ENCODE data around the gene CTIF. TPM values are rescaled to one million over a fixed set of nuclear protein-coding genes. Genes with fewer than 3 reads are reported as not detected.

Gene CTIF
- total RNA-seq, 1 donor from 2014 or later, result 51.5 TPM

- Mint-ChIP-seq H3K4me1 (ENCODE audit: unreplicated experiment) (peaks cover 14% of the 10 kb centered on the region), H3K9me3 (ENCODE audit: unreplicated experiment) (no peaks in the 10 kb centered on the region)
- no peak for DNase-seq (ENCODE audit: low spot score)
These were observed 84.8 kb downstream of the CTIF start for GRCh38 chr18:48623468-48624235.

DNA sequence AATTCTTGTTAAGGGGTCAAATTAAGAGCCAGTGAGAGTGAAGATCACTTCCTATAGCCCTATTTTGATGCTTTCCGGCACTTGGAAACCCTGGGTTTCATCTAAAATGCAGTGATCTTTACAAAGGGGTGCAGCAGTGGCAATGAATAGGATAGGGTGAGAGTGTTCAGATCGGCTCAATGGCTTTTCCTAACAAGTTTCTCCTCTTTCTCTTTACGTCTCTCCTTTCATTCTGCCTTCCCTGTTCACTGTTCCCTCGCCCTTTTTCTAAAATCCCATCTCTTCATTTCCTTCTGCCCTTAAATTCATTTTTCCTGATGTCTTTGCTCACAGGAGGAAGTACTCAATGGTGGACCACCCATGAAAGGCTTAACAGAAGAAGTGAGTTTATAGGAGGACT lies 86.0 kb downstream of the CTIF start:
- DNase-seq (ENCODE audit: low spot score), result no peak
- TF ChIP-seq, protein P1, sequence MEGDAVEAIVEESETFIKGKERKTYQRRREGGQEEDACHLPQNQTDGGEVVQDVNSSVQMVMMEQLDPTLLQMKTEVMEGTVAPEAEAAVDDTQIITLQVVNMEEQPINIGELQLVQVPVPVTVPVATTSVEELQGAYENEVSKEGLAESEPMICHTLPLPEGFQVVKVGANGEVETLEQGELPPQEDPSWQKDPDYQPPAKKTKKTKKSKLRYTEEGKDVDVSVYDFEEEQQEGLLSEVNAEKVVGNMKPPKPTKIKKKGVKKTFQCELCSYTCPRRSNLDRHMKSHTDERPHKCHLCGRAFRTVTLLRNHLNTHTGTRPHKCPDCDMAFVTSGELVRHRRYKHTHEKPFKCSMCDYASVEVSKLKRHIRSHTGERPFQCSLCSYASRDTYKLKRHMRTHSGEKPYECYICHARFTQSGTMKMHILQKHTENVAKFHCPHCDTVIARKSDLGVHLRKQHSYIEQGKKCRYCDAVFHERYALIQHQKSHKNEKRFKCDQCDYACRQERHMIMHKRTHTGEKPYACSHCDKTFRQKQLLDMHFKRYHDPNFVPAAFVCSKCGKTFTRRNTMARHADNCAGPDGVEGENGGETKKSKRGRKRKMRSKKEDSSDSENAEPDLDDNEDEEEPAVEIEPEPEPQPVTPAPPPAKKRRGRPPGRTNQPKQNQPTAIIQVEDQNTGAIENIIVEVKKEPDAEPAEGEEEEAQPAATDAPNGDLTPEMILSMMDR (IDR thresholded peaks at IDR 0.05; ENCODE audit: unreplicated experiment), result no peak
- H3K36me3 Mint-ChIP-seq (ENCODE audit: low read depth, unreplicated experiment), result peaks cover 20% of the 10 kb centered on the region
- peaks cover 4% of the 10 kb centered on the region for H3K27me3 Mint-ChIP-seq (ENCODE audit: unreplicated experiment)
- H3K27ac Mint-ChIP-seq (ENCODE audit: unreplicated experiment), result no peak overlapping the region
- H3K9me3 Mint-ChIP-seq (ENCODE audit: unreplicated experiment), result no peaks in the 10 kb centered on the region
- H3K4me1 Mint-ChIP-seq (ENCODE audit: unreplicated experiment), result peaks cover 14% of the 10 kb centered on the region
- H3K4me3 Mint-ChIP-seq (ENCODE audit: unreplicated experiment), result no peak overlapping the region

More at GRCh38 chr18:48623468-48624235, 84.8 kb downstream of the CTIF start:
- Mint-ChIP-seq H3K27ac (ENCODE audit: unreplicated experiment) (no peak overlapping the region), H3K4me3 (ENCODE audit: unreplicated experiment) (no peak overlapping the region), H3K27me3 (ENCODE audit: unreplicated experiment) (peaks cover 4% of the 10 kb centered on the region), H3K36me3 (ENCODE audit: low read depth, unreplicated experiment) (peaks cover 20% of the 10 kb centered on the region)
- TF ChIP-seq, protein P1 (IDR thresholded peaks at IDR 0.05; ENCODE audit: unreplicated experiment), result no peak

GRCh38 chr18:48627216-48627615 lies 88.4 kb downstream of the CTIF start:
- Mint-ChIP-seq H3K27ac (ENCODE audit: unreplicated experiment) (peak overlapping the region; percentile 38), H3K36me3 (ENCODE audit: low read depth, unreplicated experiment) (peaks cover 4% of the 10 kb centered on the region), H3K4me3 (ENCODE audit: unreplicated experiment) (no peak overlapping the region), H3K27me3 (ENCODE audit: unreplicated experiment) (peaks cover 1% of the 10 kb centered on the region), H3K9me3 (ENCODE audit: unreplicated experiment) (no peaks in the 10 kb centered on the region), H3K4me1 (ENCODE audit: unreplicated experiment) (peaks cover 14% of the 10 kb centered on the region)
- no peak for DNase-seq (ENCODE audit: low spot score)
- TF ChIP-seq, protein P1 (IDR thresholded peaks at IDR 0.05; ENCODE audit: unreplicated experiment), result no peak

- no peaks in the 10 kb centered on the region for H3K9me3 Mint-ChIP-seq (ENCODE audit: unreplicated experiment)
- H3K4me1 Mint-ChIP-seq (ENCODE audit: unreplicated experiment), result peaks cover 17% of the 10 kb centered on the region
- TF ChIP-seq, protein P1 (IDR thresholded peaks at IDR 0.05; ENCODE audit: unreplicated experiment), result no peak
- peaks cover 4% of the 10 kb centered on the region for H3K36me3 Mint-ChIP-seq (ENCODE audit: low read depth, unreplicated experiment)
- DNase-seq (ENCODE audit: low spot score), result no peak
- H3K27ac Mint-ChIP-seq (ENCODE audit: unreplicated experiment), result no peak overlapping the region
- no peak overlapping the region for H3K4me3 Mint-ChIP-seq (ENCODE audit: unreplicated experiment)
- H3K27me3 Mint-ChIP-seq (ENCODE audit: unreplicated experiment), result no peaks in the 10 kb centered on the region
These were observed 91.0 kb downstream of the CTIF start for GRCh38 chr18:48629730-48630324.

- peaks cover 16% of the 10 kb centered on the region for H3K4me1 Mint-ChIP-seq (ENCODE audit: unreplicated experiment)
- DNase-seq (ENCODE audit: low spot score), result no peak
- H3K4me3 Mint-ChIP-seq (ENCODE audit: unreplicated experiment), result no peak overlapping the region
- TF ChIP-seq, protein P1 (IDR thresholded peaks at IDR 0.05; ENCODE audit: unreplicated experiment), result no peak
- no peak overlapping the region for H3K27ac Mint-ChIP-seq (ENCODE audit: unreplicated experiment)
- H3K9me3 Mint-ChIP-seq (ENCODE audit: unreplicated experiment), result no peaks in the 10 kb centered on the region
- peaks cover 2% of the 10 kb centered on the region for H3K27me3 Mint-ChIP-seq (ENCODE audit: unreplicated experiment)
- peaks cover 4% of the 10 kb centered on the region for H3K36me3 Mint-ChIP-seq (ENCODE audit: low read depth, unreplicated experiment)
These were observed 93.0 kb downstream of the CTIF start for GRCh38 chr18:48631851-48632250.
